Measurements from ENCODE around the gene RASA4B. TPM values are rescaled to one million over a fixed set of nuclear protein-coding genes. Genes with fewer than 3 reads are reported as not detected.

The RASA4B gene
- total and polyA plus RNA-seq, 9 of the 15 experiments (the other 6 are each of a cell fraction or from before 2014, with no cell fraction given) = 0.01 to 2.9 (median 1.5) TPM; not detected in 1

GRCh38 chr7:102451371-102452054, 66.1 kb downstream of the RASA4B start (continued):
- TF ChIP-seq, protein P1, sequence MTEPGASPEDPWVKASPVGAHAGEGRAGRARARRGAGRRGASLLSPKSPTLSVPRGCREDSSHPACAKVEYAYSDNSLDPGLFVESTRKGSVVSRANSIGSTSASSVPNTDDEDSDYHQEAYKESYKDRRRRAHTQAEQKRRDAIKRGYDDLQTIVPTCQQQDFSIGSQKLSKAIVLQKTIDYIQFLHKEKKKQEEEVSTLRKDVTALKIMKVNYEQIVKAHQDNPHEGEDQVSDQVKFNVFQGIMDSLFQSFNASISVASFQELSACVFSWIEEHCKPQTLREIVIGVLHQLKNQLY (CRISPR knock-in tag; conservative IDR thresholded peaks at IDR 0.05) = no peak
- TF ChIP-seq, protein P2, sequence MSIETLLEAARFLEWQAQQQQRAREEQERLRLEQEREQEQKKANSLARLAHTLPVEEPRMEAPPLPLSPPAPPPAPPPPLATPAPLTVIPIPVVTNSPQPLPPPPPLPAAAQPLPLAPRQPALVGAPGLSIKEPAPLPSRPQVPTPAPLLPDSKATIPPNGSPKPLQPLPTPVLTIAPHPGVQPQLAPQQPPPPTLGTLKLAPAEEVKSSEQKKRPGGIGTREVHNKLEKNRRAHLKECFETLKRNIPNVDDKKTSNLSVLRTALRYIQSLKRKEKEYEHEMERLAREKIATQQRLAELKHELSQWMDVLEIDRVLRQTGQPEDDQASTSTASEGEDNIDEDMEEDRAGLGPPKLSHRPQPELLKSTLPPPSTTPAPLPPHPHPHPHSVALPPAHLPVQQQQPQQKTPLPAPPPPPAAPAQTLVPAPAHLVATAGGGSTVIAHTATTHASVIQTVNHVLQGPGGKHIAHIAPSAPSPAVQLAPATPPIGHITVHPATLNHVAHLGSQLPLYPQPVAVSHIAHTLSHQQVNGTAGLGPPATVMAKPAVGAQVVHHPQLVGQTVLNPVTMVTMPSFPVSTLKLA (conservative IDR thresholded peaks at IDR 0.05) = peak in 1 of 2 experiments; percentile 76; a peak in 1 of 4 replicates
- TF ChIP-seq, protein P3, sequence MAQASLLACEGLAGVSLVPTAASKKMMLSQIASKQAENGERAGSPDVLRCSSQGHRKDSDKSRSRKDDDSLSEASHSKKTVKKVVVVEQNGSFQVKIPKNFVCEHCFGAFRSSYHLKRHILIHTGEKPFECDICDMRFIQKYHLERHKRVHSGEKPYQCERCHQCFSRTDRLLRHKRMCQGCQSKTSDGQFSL (CRISPR knock-in tag; IDR thresholded peaks at IDR 0.05) = no peak
- TF ChIP-seq, protein P3 (tag; IDR thresholded peaks at IDR 0.05) = no peak
- TF ChIP-seq, protein P4, sequence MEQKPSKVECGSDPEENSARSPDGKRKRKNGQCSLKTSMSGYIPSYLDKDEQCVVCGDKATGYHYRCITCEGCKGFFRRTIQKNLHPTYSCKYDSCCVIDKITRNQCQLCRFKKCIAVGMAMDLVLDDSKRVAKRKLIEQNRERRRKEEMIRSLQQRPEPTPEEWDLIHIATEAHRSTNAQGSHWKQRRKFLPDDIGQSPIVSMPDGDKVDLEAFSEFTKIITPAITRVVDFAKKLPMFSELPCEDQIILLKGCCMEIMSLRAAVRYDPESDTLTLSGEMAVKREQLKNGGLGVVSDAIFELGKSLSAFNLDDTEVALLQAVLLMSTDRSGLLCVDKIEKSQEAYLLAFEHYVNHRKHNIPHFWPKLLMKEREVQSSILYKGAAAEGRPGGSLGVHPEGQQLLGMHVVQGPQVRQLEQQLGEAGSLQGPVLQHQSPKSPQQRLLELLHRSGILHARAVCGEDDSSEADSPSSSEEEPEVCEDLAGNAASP (IDR thresholded peaks at IDR 0.05) = no peak
- TF ChIP-seq NR1H2 (CRISPR knock-in tag; IDR thresholded peaks at IDR 0.05) (no peak), ATF3 (IDR thresholded peaks at IDR 0.05) (no peak; the same call in 1 of the 2 replicates), ATF3 (CRISPR knock-in tag; conservative IDR thresholded peaks at IDR 0.05) (0 out of 2 replicates have a peak, but pooled peaks have one; percentile 38), RBM17 (IDR thresholded peaks at IDR 0.05; ENCODE audit: borderline replicate concordance, low read depth, low read length) (no peak), MAZ (CRISPR knock-in tag; conservative IDR thresholded peaks at IDR 0.05 in 1 of 2, IDR thresholded peaks at IDR 0.05 in 1 of 2) (0 out of 4 replicates have a peak, but pooled peaks of 1 of the 2 experiments have one; percentile 19), SAFB (IDR thresholded peaks at IDR 0.05; ENCODE audit: borderline replicate concordance, low read depth, low read length) (no peak), ZBTB2 (IDR thresholded peaks at IDR 0.05) (no peak)
- TF ChIP-seq, protein P5, sequence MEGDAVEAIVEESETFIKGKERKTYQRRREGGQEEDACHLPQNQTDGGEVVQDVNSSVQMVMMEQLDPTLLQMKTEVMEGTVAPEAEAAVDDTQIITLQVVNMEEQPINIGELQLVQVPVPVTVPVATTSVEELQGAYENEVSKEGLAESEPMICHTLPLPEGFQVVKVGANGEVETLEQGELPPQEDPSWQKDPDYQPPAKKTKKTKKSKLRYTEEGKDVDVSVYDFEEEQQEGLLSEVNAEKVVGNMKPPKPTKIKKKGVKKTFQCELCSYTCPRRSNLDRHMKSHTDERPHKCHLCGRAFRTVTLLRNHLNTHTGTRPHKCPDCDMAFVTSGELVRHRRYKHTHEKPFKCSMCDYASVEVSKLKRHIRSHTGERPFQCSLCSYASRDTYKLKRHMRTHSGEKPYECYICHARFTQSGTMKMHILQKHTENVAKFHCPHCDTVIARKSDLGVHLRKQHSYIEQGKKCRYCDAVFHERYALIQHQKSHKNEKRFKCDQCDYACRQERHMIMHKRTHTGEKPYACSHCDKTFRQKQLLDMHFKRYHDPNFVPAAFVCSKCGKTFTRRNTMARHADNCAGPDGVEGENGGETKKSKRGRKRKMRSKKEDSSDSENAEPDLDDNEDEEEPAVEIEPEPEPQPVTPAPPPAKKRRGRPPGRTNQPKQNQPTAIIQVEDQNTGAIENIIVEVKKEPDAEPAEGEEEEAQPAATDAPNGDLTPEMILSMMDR (IDR thresholded peaks at IDR 0.05 in 2 of 3, conservative IDR thresholded peaks at IDR 0.05 in 1 of 3; ENCODE audit: insufficient read depth in 2 of 3, low read depth in 1 of 3, low read length in 3 of 3) = peak; percentile 55 to 70 (median 69)
- TF ChIP-seq, protein P6, sequence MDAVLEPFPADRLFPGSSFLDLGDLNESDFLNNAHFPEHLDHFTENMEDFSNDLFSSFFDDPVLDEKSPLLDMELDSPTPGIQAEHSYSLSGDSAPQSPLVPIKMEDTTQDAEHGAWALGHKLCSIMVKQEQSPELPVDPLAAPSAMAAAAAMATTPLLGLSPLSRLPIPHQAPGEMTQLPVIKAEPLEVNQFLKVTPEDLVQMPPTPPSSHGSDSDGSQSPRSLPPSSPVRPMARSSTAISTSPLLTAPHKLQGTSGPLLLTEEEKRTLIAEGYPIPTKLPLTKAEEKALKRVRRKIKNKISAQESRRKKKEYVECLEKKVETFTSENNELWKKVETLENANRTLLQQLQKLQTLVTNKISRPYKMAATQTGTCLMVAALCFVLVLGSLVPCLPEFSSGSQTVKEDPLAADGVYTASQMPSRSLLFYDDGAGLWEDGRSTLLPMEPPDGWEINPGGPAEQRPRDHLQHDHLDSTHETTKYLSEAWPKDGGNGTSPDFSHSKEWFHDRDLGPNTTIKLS (IDR thresholded peaks at IDR 0.05; ENCODE audit: borderline replicate concordance, low read depth) = 0 out of 2 replicates have a peak, but pooled peaks have one; percentile 40
